GM19372 (cell line): Measurements from ENCODE around the gene ASPSCR1.
"Not testable (repeated sequence)": the region's sequence is repeated elsewhere in the genome, so short reads cannot be mapped to it uniquely, and the experiment has no call there.

ENCODE experiments used
- ATAC-seq: cut with Tn5 transposase; IDR thresholded peaks from one replicate; pipeline ENCODE4 v1.9.1; 2021; ENCODE audit warnings: mild to moderate bottlenecking, low read depth, moderate library complexity; ENCODE audit not compliant: unreplicated experiment

ASPSCR1 gene

GRCh38 chr17:82035956-82036633, 58.7 kb downstream of the ASPSCR1 start:
- ATAC-seq: no peak

- no peak for ATAC-seq
These were observed 59.2 kb downstream of the ASPSCR1 start for GRCh38 chr17:82036634-82037091.

- ATAC-seq: peak; percentile 85
These were observed 59.9 kb downstream of the ASPSCR1 start, which contains the start of gene DCXR for GRCh38 chr17:82037092-82037888. Gene DCXR (minus strand): TSS chr17:82037697. CDS start chr17:82037682, 15 bp downstream.

- no peak for ATAC-seq
These were observed 60.4 kb downstream of the ASPSCR1 start for GRCh38 chr17:82037889-82038195.

- ATAC-seq: not testable (repeated sequence)
These were observed 61.5 kb downstream of the ASPSCR1 start for GRCh38 chr17:82038796-82039409.

GRCh38 chr17:82039695-82040299, 62.4 kb downstream of the ASPSCR1 start:
- no peak for ATAC-seq

GRCh38 chr17:82041144-82041814, 63.9 kb downstream of the ASPSCR1 start:
- no peak for ATAC-seq

GRCh38 chr17:82042649-82043048, 65.2 kb downstream of the ASPSCR1 start:
- ATAC-seq: no peak

GRCh38 chr17:82043507-82043906, 66.1 kb downstream of the ASPSCR1 start:
- no peak for ATAC-seq

- ATAC-seq: no peak
These were observed 68.6 kb downstream of the ASPSCR1 start for GRCh38 chr17:82045936-82046484.

GRCh38 chr17:82046903-82047302, 69.5 kb downstream of the ASPSCR1 start:
- no peak for ATAC-seq

- no peak for ATAC-seq
These were observed 70.0 kb downstream of the ASPSCR1 start for GRCh38 chr17:82047379-82047778.

- ATAC-seq: no peak
These were observed 70.6 kb downstream of the ASPSCR1 start for GRCh38 chr17:82047914-82048570.

- ATAC-seq: no peak
These were observed 71.1 kb downstream of the ASPSCR1 start for GRCh38 chr17:82048571-82048971.

- ATAC-seq: no peak
These were observed 71.7 kb downstream of the ASPSCR1 start for GRCh38 chr17:82049106-82049505.

GRCh38 chr17:82049521-82049971, 72.1 kb downstream of the ASPSCR1 start:
- no peak for ATAC-seq

GRCh38 chr17:82050152-82050760, 72.8 kb downstream of the ASPSCR1 start:
- ATAC-seq: no peak

- ATAC-seq: peak; percentile 22
These were observed 73.6 kb downstream of the ASPSCR1 start for GRCh38 chr17:82050761-82051641.
